ENCODE results near the gene SLC25A53.

- TF ChIP-seq EZH2phosphoT487 (IDR thresholded peaks at IDR 0.05; ENCODE audit: low read depth, severe bottlenecking, unreplicated experiment) (no peak), CTCF (IDR thresholded peaks at IDR 0.05; ENCODE audit: poor library complexity) (no peak), EZH2 (IDR thresholded peaks at IDR 0.05; ENCODE audit: borderline replicate concordance) (no peak)
Measured at GRCh38 chrX:104118765-104119164, 38.0 kb downstream of the SLC25A53 start.
